B cell (primary cell): ENCODE results near the gene ERICH6. TPM values are rescaled to one million over a fixed set of nuclear protein-coding genes. Genes with fewer than 3 reads are reported as not detected.

ENCODE experiments used
- ATAC-seq: fragments of 200-7000 bp; cut with Tn5 transposase; one replicate; pipeline ENCODE4 v1.10.0; 2021; ENCODE audit warnings: low read depth, mild to moderate bottlenecking, moderate number of reproducible peaks, moderate library complexity
- CTCF ChIA-PET: fragments of 350-600 bp; sonication (Branson Sonifier 250); formaldehyde crosslinking; loops from one replicate; lab custom pipeline; 2021; ENCODE audit warnings: antibody characterized with exemption, inconsistent platforms; lab: Charles Lee
- POLR2A ChIA-PET: fragments of 350-600 bp; sonication (Branson Sonifier 250); formaldehyde crosslinking; loops from one replicate; lab custom pipeline; 2021; ENCODE audit warnings: antibody characterized with exemption; lab: Charles Lee
- DNase-seq: peaks from one replicate; pipeline ENCODE4 v3.0.0; 2013
- H2AFZ ChIP-seq: 2 replicates; pipeline ENCODE4 v1.6.1; 2012; ENCODE audit warnings: mild to moderate bottlenecking, low read depth, low read length; ENCODE audit not compliant: insufficient read depth, poor library complexity, severe bottlenecking
- H3K27ac ChIP-seq, 2 donors: 1 replicate in 1 of 2; 2 replicates in 1 of 2; pipeline ENCODE4 v1.5.1; 2012 to 2013; ENCODE audit warnings: low read length in 2 of 2, mild to moderate bottlenecking in 2 of 2, moderate library complexity in 1 of 2
- H3K27me3 ChIP-seq, 4 experiments: fragments of 200-600 bp in 1 of 4; sonication (generic) in 1 of 4; replicated peaks in 1 of 4; 1 replicate in 2 of 4; 2 replicates in 2 of 4; pipeline versions ENCODE4 v1.6.1 to v1.7.0; 2013 to 2016; ENCODE audit warnings: low read length in 3 of 4, mild to moderate bottlenecking in 2 of 4, mixed read lengths in 1 of 4, moderate library complexity in 1 of 4; ENCODE audit not compliant: insufficient read depth in 4 of 4, control insufficient read depth in 3 of 4; ENCODE audit errors: control extremely low read depth in 1 of 4
- H3K36me3 ChIP-seq, 2 experiments: replicated peaks in 1 of 2; 1 replicate in 1 of 2; 2 replicates in 1 of 2; pipeline versions ENCODE4 v1.6.1 to v1.7.1; 2013; ENCODE audit warnings: low read length in 1 of 2; ENCODE audit not compliant: insufficient read depth in 2 of 2, control insufficient read depth in 1 of 2; ENCODE audit errors: control extremely low read depth in 1 of 2, extremely low read depth in 1 of 2
- H3K4me1 ChIP-seq, 2 donors: fragments of 200-600 bp in 1 of 2; sonication (generic) in 1 of 2; 1 replicate in 1 of 2; 2 replicates in 1 of 2; pipeline versions ENCODE4 v1.5.1 to v1.6.1; 2013 to 2017; ENCODE audit warnings: low read length in 2 of 2; ENCODE audit not compliant: control insufficient read depth in 2 of 2, insufficient read depth in 2 of 2
- H3K4me2 ChIP-seq: replicated peaks from 2 replicates; pipeline ENCODE3; 2012; ENCODE audit warnings: mild to moderate bottlenecking, low read depth, low read length; ENCODE audit not compliant: poor library complexity, severe bottlenecking
- H3K4me3 ChIP-seq, 5 experiments: fragments of 200-600 bp in 1 of 5; sonication (generic) in 1 of 5; 1 replicate in 3 of 5; 2 replicates in 2 of 5; pipeline versions ENCODE4 v1.5.1 to v1.7.0; 2011 to 2016; ENCODE audit warnings: low read length in 4 of 5, mild to moderate bottlenecking in 4 of 5, low read depth in 2 of 5, control low read depth in 1 of 5, moderate library complexity in 1 of 5; ENCODE audit not compliant: insufficient read depth in 1 of 5; ENCODE audit errors: control extremely low read depth in 1 of 5, extremely low read depth in 1 of 5
- H3K79me2 ChIP-seq: fragments of 200-600 bp; sonication (generic); one replicate; pipeline ENCODE4 v1.6.0; 2016; ENCODE audit warnings: low read length; ENCODE audit not compliant: control insufficient read depth, insufficient read depth
- H3K9ac ChIP-seq: fragments of 200-600 bp; sonication (generic); 2 replicates; pipeline ENCODE4 v1.6.1; 2017; ENCODE audit warnings: mild to moderate bottlenecking, low read length, moderate library complexity
- H3K9me3 ChIP-seq, 3 donors: one replicate each; pipeline versions ENCODE4 v1.6.1 to v1.7.1; 2013; ENCODE audit warnings: low read length in 2 of 3; ENCODE audit not compliant: control insufficient read depth in 2 of 3, insufficient read depth in 1 of 3; ENCODE audit errors: control extremely low read depth in 1 of 3
- H4K20me1 ChIP-seq: 2 replicates; pipeline ENCODE4 v1.6.0; 2012; ENCODE audit warnings: mild to moderate bottlenecking, low read length; ENCODE audit not compliant: insufficient read depth, control insufficient read depth, poor library complexity, severe bottlenecking
- H3K27ac Mint-ChIP-seq: one replicate; pipeline ENCODE4 v1.8.0; 2021; ENCODE audit warnings: mixed read lengths
- H3K27me3 Mint-ChIP-seq: one replicate; pipeline ENCODE4 v1.8.0; 2021; ENCODE audit warnings: mixed read lengths
- H3K4me1 Mint-ChIP-seq: one replicate; pipeline ENCODE4 v1.8.0; 2021; ENCODE audit warnings: mixed read lengths
- H3K4me3 Mint-ChIP-seq: one replicate; pipeline ENCODE4 v1.8.0; 2021; ENCODE audit warnings: mixed read lengths
- H3K9me3 Mint-ChIP-seq: one replicate; pipeline ENCODE4 v1.8.0; 2022; ENCODE audit warnings: mixed read lengths; ENCODE audit not compliant: insufficient read depth
- EZH2 ChIP-seq: IDR thresholded peaks from 2 replicates; pipeline ENCODE4 v1.6.1; 2012; ENCODE audit warnings: borderline replicate concordance, low read depth, mild to moderate bottlenecking, moderate library complexity, low read length; ENCODE audit not compliant: insufficient read depth, poor library complexity, severe bottlenecking
- WGBS: methylation state at CpG from one replicate; pipeline ENCODE4 v1.1.5; 2013; ENCODE audit warnings: missing lambda C conversion rate; ENCODE audit not compliant: insufficient coverage; 5-methylcytosine and 5-hydroxymethylcytosine counted together
- intact Hi-C: fragments of 100-400 bp; cut with micrococcal nuclease; formaldehyde crosslinking; loops from one replicate; pipeline ENCODE4 v1.10.0; 2022
- polyA plus RNA-seq: library from polyadenylated mRNA; depleted of rRNA; stranded (reverse); fragments of >200 nt; gene quantifications from 2 replicates; pipeline ENCODE4 v1.2.3, GENCODE V29; 2012
- total RNA-seq, 2 donors: library from RNA; stranded (reverse); fragments of 120-200 nt in 1 of 2; gene quantifications; 1 replicate in 1 of 2; 2 replicates in 1 of 2; pipeline versions ENCODE4 v1.2.3 to v1.2.4, GENCODE V29; 2013 to 2022
- TF ChIP-seq, protein P1 (sequence below): fragments of 200-600 bp; IDR thresholded peaks from one replicate; pipeline ENCODE4 v1.8.0; 2022; ENCODE audit warnings: antibody characterized with exemption, mild to moderate bottlenecking

ERICH6 gene
- total and polyA plus RNA-seq, 2 donors (not counting 1 experiment from before 2014, with no cell fraction given), result 0.44 TPM; not detected in 1

- peaks cover 64 to 65% of the 10 kb centered on the region in 2 donors for H3K4me1 ChIP-seq
- peaks cover 0 to 15% of the 10 kb centered on the region in 2 experiments for H3K36me3 ChIP-seq
- intact Hi-C loops, result no loop called here
- H3K27me3 ChIP-seq, result no peaks in the 10 kb centered on the region
- WGBS, result 86% methylated on average over 1 of the region's 2 CpGs
- peaks cover 57% of the 10 kb centered on the region for H3K79me2 ChIP-seq
- ChIA-PET POLR2A (interaction anchor here (0.6 to 0.7 kb wide), 2 partner anchors 410 to 1500 kb away, joined by 3 to 6 read pairs; no protein-coding TSS in a partner anchor), CTCF (interaction anchor here (0.7 to 1.0 kb wide), 2 partner anchors 18 to 215 kb away, joined by 3 read pairs; no protein-coding TSS in a partner anchor)
- DNase-seq (no peak), ATAC-seq (no peak)
- H2AFZ ChIP-seq, result no peak overlapping the region
- H3K9me3 ChIP-seq, result no peaks in the 10 kb centered on the region
- Mint-ChIP-seq H3K4me3 (peak overlapping the region; percentile 4), H3K27me3 (no peaks in the 10 kb centered on the region), H3K9me3 (no peaks in the 10 kb centered on the region), H3K27ac (no peak overlapping the region), H3K4me1 (peaks cover 90% of the 10 kb centered on the region)
- H3K4me2 ChIP-seq, result no peak overlapping the region
- no peak overlapping the region for H3K27ac ChIP-seq
- no peak overlapping the region for H3K9ac ChIP-seq
- peaks cover 80% of the 10 kb centered on the region for H4K20me1 ChIP-seq
- H3K4me3 ChIP-seq, result no peak overlapping the region
- TF ChIP-seq EZH2, result no peak
- TF ChIP-seq, protein P1, sequence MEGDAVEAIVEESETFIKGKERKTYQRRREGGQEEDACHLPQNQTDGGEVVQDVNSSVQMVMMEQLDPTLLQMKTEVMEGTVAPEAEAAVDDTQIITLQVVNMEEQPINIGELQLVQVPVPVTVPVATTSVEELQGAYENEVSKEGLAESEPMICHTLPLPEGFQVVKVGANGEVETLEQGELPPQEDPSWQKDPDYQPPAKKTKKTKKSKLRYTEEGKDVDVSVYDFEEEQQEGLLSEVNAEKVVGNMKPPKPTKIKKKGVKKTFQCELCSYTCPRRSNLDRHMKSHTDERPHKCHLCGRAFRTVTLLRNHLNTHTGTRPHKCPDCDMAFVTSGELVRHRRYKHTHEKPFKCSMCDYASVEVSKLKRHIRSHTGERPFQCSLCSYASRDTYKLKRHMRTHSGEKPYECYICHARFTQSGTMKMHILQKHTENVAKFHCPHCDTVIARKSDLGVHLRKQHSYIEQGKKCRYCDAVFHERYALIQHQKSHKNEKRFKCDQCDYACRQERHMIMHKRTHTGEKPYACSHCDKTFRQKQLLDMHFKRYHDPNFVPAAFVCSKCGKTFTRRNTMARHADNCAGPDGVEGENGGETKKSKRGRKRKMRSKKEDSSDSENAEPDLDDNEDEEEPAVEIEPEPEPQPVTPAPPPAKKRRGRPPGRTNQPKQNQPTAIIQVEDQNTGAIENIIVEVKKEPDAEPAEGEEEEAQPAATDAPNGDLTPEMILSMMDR, result no peak
Measured at GRCh38 chr3:150743508-150743907, 39.8 kb upstream of the ERICH6 start.

DNA sequence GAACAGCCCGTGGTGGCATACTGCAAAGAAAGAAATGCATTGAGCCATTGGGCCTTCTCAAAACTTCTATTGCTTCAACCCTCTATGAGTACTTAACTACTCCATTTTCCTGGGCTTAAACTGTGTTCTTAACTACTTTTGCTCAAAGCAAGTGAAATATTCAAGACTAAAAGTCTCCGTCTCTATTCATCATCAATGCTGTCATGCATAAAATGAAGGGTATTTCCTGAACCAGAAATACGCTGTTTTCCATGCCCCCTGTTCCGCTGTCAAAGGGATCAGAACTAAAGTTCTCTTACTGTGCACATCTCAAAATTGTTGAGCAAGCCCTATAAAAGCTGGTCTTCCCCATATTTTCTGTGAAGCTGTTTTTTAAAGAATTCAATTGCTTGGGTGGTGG, 39.0 kb upstream of the ERICH6 start:
- Histone ChIP-seq H3K4me1 (peaks cover 66 to 68% of the 10 kb centered on the region in 2 donors), H3K36me3 (peaks cover 0 to 15% of the 10 kb centered on the region in 2 experiments), H3K79me2 (peaks cover 51% of the 10 kb centered on the region), H3K9ac (no peak overlapping the region), H3K4me3 (no peak overlapping the region), H2AFZ (no peak overlapping the region), H3K9me3 (no peaks in the 10 kb centered on the region), H4K20me1 (peaks cover 72% of the 10 kb centered on the region), H3K4me2 (no peak overlapping the region), H3K27me3 (no peaks in the 10 kb centered on the region), H3K27ac (no peak overlapping the region)
- ChIA-PET POLR2A (no interaction called here), CTCF (interaction anchor here (0.6 to 0.7 kb wide), 2 partner anchors 13 to 19 kb away, joined by 3 read pairs; no protein-coding TSS in a partner anchor)
- Mint-ChIP-seq H3K9me3 (no peaks in the 10 kb centered on the region), H3K27me3 (no peaks in the 10 kb centered on the region), H3K4me3 (peak overlapping the region; percentile 35), H3K27ac (peak overlapping the region; percentile 47), H3K4me1 (peaks cover 91% of the 10 kb centered on the region)
- no peak for ATAC-seq
- 67% methylated on average over 1 of the region's 4 CpGs for WGBS
- intact Hi-C loops, result no loop called here
- TF ChIP-seq EZH2, result no peak
- TF ChIP-seq, protein P1, result no peak
- DNase-seq, result no peak
